ENCODE results near the gene PLA2G2F.

The PLA2G2F gene

GRCh38 chr1:20198918-20199317 lies 59.8 kb downstream of the PLA2G2F start:
- H3K4me2 ChIP-seq (ENCODE audit: low read length), result no peak overlapping the region
- H3K9me3 ChIP-seq (replicated peaks; ENCODE audit: low read length), result no peaks in the 10 kb centered on the region
- no peaks in the 10 kb centered on the region for H3K4me1 ChIP-seq (ENCODE audit: control insufficient read depth, insufficient read depth, low read length)
- H3K27me3 ChIP-seq (ENCODE audit: control insufficient read depth, insufficient read depth, low read length), result peaks cover 50% of the 10 kb centered on the region
- H3K36me3 ChIP-seq (ENCODE audit: insufficient read depth, low read length), result no peaks in the 10 kb centered on the region
- H3K4me3 ChIP-seq (ENCODE audit: low read length), result no peak overlapping the region
- no peak overlapping the region for H3K9ac ChIP-seq (ENCODE audit: low read depth, low read length)

GRCh38 chr1:20199403-20199802 lies 60.3 kb downstream of the PLA2G2F start:
- H3K9me3 ChIP-seq (replicated peaks; ENCODE audit: low read length), result no peaks in the 10 kb centered on the region
- H3K27me3 ChIP-seq (ENCODE audit: control insufficient read depth, insufficient read depth, low read length), result peaks cover 45% of the 10 kb centered on the region
- H3K4me1 ChIP-seq (ENCODE audit: control insufficient read depth, insufficient read depth, low read length), result no peaks in the 10 kb centered on the region
- H3K9ac ChIP-seq (ENCODE audit: low read depth, low read length), result no peak overlapping the region
- H3K4me3 ChIP-seq (ENCODE audit: low read length), result no peak overlapping the region
- H3K36me3 ChIP-seq (ENCODE audit: insufficient read depth, low read length), result no peaks in the 10 kb centered on the region
- H3K4me2 ChIP-seq (ENCODE audit: low read length), result no peak overlapping the region

- Histone ChIP-seq H3K4me1 (ENCODE audit: control insufficient read depth, insufficient read depth, low read length) (no peaks in the 10 kb centered on the region), H3K4me2 (ENCODE audit: low read length) (no peak overlapping the region), H3K9me3 (replicated peaks; ENCODE audit: low read length) (no peaks in the 10 kb centered on the region), H3K4me3 (ENCODE audit: low read length) (no peak overlapping the region), H3K27me3 (ENCODE audit: control insufficient read depth, insufficient read depth, low read length) (peaks cover 43% of the 10 kb centered on the region), H3K36me3 (ENCODE audit: insufficient read depth, low read length) (no peaks in the 10 kb centered on the region), H3K9ac (ENCODE audit: low read depth, low read length) (no peak overlapping the region)
These were observed 60.7 kb downstream of the PLA2G2F start for GRCh38 chr1:20199840-20200239.
